LNCaP clone FGC (cell line): ENCODE results near the gene ZNF48.

ENCODE experiments used
- DNase-seq: peaks from one replicate; pipeline ENCODE4 v3.0.0-alpha.2; 2011; ENCODE audit warnings: low read depth
- H3K4me3 ChIP-seq: 2 replicates; pipeline ENCODE4 v1.5.1; 2011; ENCODE audit warnings: mild to moderate bottlenecking, low read depth, low read length, control low read depth
- CTCF ChIP-seq: IDR thresholded peaks from 2 replicates; pipeline ENCODE4 v1.5.1; 2012; ENCODE audit warnings: mild to moderate bottlenecking; ENCODE audit not compliant: control insufficient read depth, insufficient read depth; ENCODE audit errors: extremely low read depth

ZNF48 gene

GRCh38 chr16:30368122-30368791 lies 27.0 kb upstream of the ZNF48 start:
- H3K4me3 ChIP-seq: peak overlapping the region; percentile 82
- DNase-seq: no peak
- no peak for TF ChIP-seq CTCF

- H3K4me3 ChIP-seq: peak overlapping the region; percentile 82
- no peak for DNase-seq
- no peak for TF ChIP-seq CTCF
These were observed 26.5 kb upstream of the ZNF48 start for GRCh38 chr16:30368792-30369090.

- peak overlapping the region; percentile 82 for H3K4me3 ChIP-seq
- DNase-seq: no peak
- no peak for TF ChIP-seq CTCF
These were observed 25.9 kb upstream of the ZNF48 start for GRCh38 chr16:30369091-30369937.

GRCh38 chr16:30369938-30370455 lies 25.2 kb upstream of the ZNF48 start:
- TF ChIP-seq CTCF: no peak
- peak overlapping the region; percentile 82 for H3K4me3 ChIP-seq
- no peak for DNase-seq

GRCh38 chr16:30370456-30371247 lies 24.6 kb upstream of the ZNF48 start, which contains the start of gene TBC1D10B:
TSS of gene TBC1D10B (minus strand) at chr16:30370494. CDS start at chr16:30370183, 311 bp downstream.
- TF ChIP-seq CTCF: no peak
- peak; percentile 100 for DNase-seq
- peak within 1 kb of the TSS; percentile 82 for H3K4me3 ChIP-seq

- TF ChIP-seq CTCF: no peak
- H3K4me3 ChIP-seq: peak overlapping the region; percentile 46
- DNase-seq: no peak
These were observed 23.9 kb upstream of the ZNF48 start for GRCh38 chr16:30371248-30371816.
